GM12891 (cell line): Measurements from ENCODE around the gene SLC22A14.

Experiments used
- POLR2AphosphoS5 ChIP-seq: IDR thresholded peaks from 2 replicates; pipeline ENCODE4 v1.6.1; 2011; ENCODE audit warnings: low read depth, low read length, control low read depth
- TAF1 ChIP-seq: IDR thresholded peaks from 2 replicates; pipeline ENCODE4 v1.6.1; 2011; ENCODE audit warnings: low read depth, low read length, control low read depth

DNA sequence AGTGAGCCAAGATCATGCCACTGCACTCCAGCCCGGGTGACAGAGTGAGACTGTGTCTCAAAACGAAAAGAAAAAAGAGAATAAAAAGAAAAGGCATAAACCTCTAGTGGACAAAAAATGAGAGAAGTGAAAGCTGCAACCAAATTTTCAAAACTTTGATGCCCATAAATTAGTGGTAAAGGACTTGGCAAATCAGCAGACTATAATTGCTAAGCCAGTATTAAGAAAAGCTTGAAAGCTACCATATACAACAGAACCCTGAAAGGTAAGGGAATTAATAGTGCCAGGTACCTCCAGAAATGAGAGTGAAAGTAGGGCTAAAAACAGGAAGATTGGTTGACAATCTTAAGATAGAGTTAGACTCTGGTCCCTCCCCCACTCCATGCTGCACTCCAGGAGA, 49.4 kb upstream of the SLC22A14 start:
- no peak for TF ChIP-seq TAF1
- no peak for TF ChIP-seq POLR2AphosphoS5
